ENCODE data around the gene OPCML.

DNA sequence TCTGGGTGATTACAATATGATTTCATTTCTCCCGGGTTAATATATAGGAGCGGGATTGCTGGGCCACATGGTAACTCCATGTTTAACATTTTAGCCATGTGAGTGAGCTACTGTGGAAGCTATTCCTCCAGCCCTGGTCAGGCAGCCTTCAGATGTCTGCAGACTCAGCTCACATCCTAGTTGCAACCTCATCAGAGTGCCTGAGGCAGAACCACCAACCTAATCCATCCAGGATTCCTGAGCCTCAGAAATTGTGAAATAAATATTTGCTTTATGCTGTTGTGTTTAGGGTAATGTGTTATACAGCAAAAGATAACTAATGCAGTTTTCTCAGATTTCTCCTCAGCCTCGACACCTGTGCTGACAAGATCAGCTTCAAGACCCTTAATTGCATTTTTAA lies 676.8 kb downstream of the OPCML start:
- TF ChIP-seq POLR2A (IDR thresholded peaks at IDR 0.05) (no peak), CTCF (IDR thresholded peaks at IDR 0.05) (no peak), POLR2AphosphoS5 (IDR thresholded peaks at IDR 0.05; ENCODE audit: insufficient read depth in 1 of 2, low read depth in 1 of 2) (no peak)

Measured in vagina (tissue), 2 donors.